Ascending aorta (tissue), 2 donors: ENCODE measurements around the gene KCNRG. TPM values are rescaled to one million over a fixed set of nuclear protein-coding genes. Genes with fewer than 3 reads are reported as not detected.

Source experiments
- DNase-seq, 2 donors: peaks; one replicate each; pipeline ENCODE4 v3.0.0-alpha.2; 2019; ENCODE audit warnings: low spot score in 2 of 2
- H3K27ac ChIP-seq, 2 donors: fragments of 200-600 bp; sonication (generic); one replicate each; pipeline ENCODE4 v1.5.1; 2016 to 2017; ENCODE audit warnings: mild to moderate bottlenecking in 1 of 2
- H3K27me3 ChIP-seq: fragments of 200-600 bp; sonication (generic); one replicate; pipeline ENCODE4 v1.5.1; 2017
- H3K36me3 ChIP-seq, 2 donors: fragments of 200-600 bp; sonication (generic); one replicate each; pipeline ENCODE4 v1.5.1; 2016
- H3K4me1 ChIP-seq, 2 donors: fragments of 200-600 bp; sonication (generic); one replicate each; pipeline ENCODE4 v1.5.1; 2016 to 2017; ENCODE audit warnings: mild to moderate bottlenecking in 1 of 2
- H3K4me3 ChIP-seq, 2 donors: fragments of 200-600 bp; sonication (generic); one replicate each; pipeline ENCODE4 v1.5.1; 2016 to 2017; ENCODE audit warnings: mild to moderate bottlenecking in 1 of 2
- H3K9me3 ChIP-seq, 2 donors: fragments of 200-600 bp; sonication (generic); one replicate each; pipeline ENCODE4 v1.5.1; 2016
- CTCF ChIP-seq, 3 experiments: fragments of 200-600 bp in 2 of 3; fragments of 450-650 bp in 1 of 3; sonication (generic) in 2 of 3; IDR thresholded peaks; one replicate each; pipeline ENCODE4 v1.5.1; 2016 to 2019; ENCODE audit warnings: antibody characterized with exemption in 3 of 3, mild to moderate bottlenecking in 1 of 3, moderate library complexity in 1 of 3
- intact Hi-C: fragments of 100-400 bp; cut with DNase I; formaldehyde crosslinking; loops from one replicate; pipeline ENCODE4 v1.15.1; 2023
- total RNA-seq: library from RNA; depleted of rRNA; stranded (reverse); fragments of >200 nt; gene quantifications from one replicate; pipeline ENCODE4 v1.1.0, GENCODE V29; 2016

The KCNRG gene
- 3.3 TPM for total RNA-seq

DNA sequence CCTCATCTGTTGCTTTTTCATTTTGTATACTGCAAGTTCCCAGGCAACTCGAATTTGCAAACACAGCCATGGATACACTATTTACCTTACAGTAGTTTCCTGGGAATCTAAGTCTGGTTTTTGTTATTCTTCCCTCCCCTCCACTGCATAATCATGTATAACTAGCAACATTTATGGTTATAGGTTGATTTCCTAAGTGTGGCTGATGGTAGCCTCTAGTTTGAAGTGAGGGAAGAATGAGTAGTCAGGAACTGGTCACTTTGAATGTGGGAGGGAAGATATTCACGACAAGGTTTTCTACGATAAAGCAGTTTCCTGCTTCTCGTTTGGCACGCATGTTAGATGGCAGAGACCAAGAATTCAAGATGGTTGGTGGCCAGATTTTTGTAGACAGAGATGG lies at the start of gene KCNRG:
Gene KCNRG (plus strand): TSS at position 187 of the 400 bp plus-strand sequence. CDS start 50 bp downstream, at position 237.
- Histone ChIP-seq H3K36me3 (peaks cover 19 to 41% of the 10 kb centered on the region in 2 donors), H3K27ac (peak within 1 kb of the TSS; percentile 49 to 50), H3K27me3 (no peaks in the 10 kb centered on the region), H3K4me3 (no peak within 1 kb of the TSS), H3K4me1 (peaks cover 0 to 25% of the 10 kb centered on the region in 2 donors), H3K9me3 (no peaks in the 10 kb centered on the region)
- intact Hi-C loops = no loop called here
- no peak for DNase-seq
- TF ChIP-seq CTCF (IDR thresholded peaks at IDR 0.05) = no peak

DNA sequence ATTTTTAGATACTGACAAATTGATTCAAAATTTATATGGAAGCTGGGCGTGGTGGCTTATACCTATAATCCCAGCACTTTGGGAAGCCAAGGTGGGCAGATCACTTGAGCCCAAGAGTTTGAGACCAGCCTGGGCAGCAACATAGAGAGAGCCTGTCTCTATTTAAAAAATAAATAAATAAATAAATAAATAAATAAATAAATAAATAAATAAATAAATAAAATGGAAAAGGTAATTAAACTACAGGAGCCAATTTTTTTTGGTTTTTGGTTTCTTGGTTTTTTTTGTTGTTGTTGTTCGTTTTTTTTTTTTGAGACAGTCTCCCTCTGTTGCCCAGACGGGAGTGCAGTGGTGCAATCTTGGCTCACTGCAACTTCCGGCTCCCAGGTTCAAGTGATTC lies 47.8 kb upstream of the KCNRG start:
- no peak for DNase-seq
- Histone ChIP-seq H3K9me3 (peaks cover 6 to 25% of the 10 kb centered on the region in 2 donors), H3K36me3 (peaks cover 0 to 5% of the 10 kb centered on the region in 2 donors), H3K27ac (no peak overlapping the region), H3K27me3 (no peaks in the 10 kb centered on the region), H3K4me3 (no peak overlapping the region), H3K4me1 (no peaks in the 10 kb centered on the region)
- no peak for TF ChIP-seq CTCF (IDR thresholded peaks at IDR 0.05)
- intact Hi-C loops = no loop called here

DNA sequence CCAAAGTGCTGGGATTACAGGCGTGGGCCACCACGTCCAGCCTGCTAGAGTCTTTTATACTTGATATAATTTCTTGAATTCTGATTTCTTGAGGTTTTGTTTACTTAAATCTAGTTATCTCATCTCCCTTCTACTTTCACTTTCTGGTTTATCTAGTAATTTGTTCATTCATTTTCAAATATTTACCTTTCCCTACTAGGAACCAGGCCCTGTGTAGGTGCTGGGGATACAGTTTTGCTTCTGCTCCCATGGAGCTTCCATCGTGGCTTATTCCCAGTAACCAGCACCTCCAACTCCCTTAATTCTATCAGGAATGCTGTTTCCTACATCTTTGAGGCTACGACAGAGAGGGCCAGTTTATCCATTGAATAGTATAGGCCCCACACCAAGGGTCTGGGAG lies 42.5 kb upstream of the KCNRG start:
- H3K27me3 ChIP-seq = no peaks in the 10 kb centered on the region
- H3K36me3 ChIP-seq = peaks cover 0 to 3% of the 10 kb centered on the region in 2 donors
- no peak overlapping the region for H3K4me3 ChIP-seq
- no peak for TF ChIP-seq CTCF (IDR thresholded peaks at IDR 0.05)
- H3K27ac ChIP-seq = no peak overlapping the region
- intact Hi-C loops = no loop called here
- no peak for DNase-seq
- H3K4me1 ChIP-seq = no peaks in the 10 kb centered on the region
- H3K9me3 ChIP-seq = no peaks in the 10 kb centered on the region

GRCh38 chr13:49975826-49976225 lies 39.4 kb upstream of the KCNRG start:
- intact Hi-C loops = loop anchor here (2.0 to 5.0 kb wide), 6 partner anchors 106 to 1091 kb away; no protein-coding TSS in a partner anchor
- no peaks in the 10 kb centered on the region for H3K4me1 ChIP-seq
- TF ChIP-seq CTCF (IDR thresholded peaks at IDR 0.05) = no peak

DNA sequence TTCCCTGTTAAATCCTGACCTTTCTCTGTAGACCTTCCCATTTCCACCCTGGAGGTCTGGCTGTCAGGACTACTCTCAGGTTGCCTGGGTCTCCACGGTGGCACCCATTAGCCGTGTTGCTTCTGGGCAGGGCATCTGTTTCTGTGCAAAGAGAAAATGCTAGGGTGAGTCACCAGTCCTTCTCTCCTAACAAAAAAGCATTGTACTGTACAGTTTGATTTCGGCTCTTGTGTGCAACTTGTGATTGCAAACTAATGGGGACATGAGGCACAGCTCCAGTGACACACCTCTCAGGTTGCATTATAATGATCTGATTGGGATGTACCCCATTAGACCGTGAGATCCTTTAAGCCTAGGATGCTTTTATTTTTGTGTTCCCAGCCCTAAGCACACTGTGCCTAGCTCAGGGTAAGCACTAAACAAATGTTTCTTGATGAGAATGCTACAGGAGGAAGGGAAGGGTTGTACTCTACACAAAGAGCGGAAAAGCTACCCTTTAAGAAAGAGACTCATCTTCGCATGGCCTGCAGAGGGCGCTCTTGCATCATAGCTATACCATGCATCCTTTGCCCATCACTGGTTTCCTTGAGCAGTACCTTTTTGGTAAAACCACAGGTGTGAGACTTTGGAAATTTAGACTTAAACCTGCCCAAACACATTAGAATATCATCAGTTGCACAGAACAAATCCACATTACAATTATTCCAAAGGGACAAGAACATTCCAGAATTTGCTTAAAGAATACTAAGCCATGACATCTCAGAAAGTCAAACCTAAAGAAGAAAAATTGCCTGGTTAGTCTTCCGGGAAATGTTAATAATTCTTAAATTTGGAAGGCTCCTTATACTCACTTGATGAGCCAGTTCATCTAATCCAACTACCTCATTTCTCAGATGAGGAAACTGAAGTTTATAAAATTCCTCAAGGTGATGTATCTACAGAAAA lies 38.7 kb upstream of the KCNRG start:
- Histone ChIP-seq H3K9me3 (no peaks in the 10 kb centered on the region), H3K27me3 (no peaks in the 10 kb centered on the region), H3K4me1 (no peaks in the 10 kb centered on the region), H3K36me3 (peaks cover 0 to 3% of the 10 kb centered on the region in 2 donors), H3K27ac (no peak overlapping the region), H3K4me3 (no peak overlapping the region)
- DNase-seq = peak in 1 of 2 donors; percentile 80
- intact Hi-C loops = loop anchor here (2.0 to 5.0 kb wide), 6 partner anchors 106 to 1091 kb away; no protein-coding TSS in a partner anchor
- TF ChIP-seq CTCF (IDR thresholded peaks at IDR 0.05) = peak; percentile 66 to 84 (median 80)

More at GRCh38 chr13:49975826-49976225, 39.4 kb upstream of the KCNRG start:
- no peaks in the 10 kb centered on the region for H3K27me3 ChIP-seq
- H3K9me3 ChIP-seq = no peaks in the 10 kb centered on the region
- DNase-seq = no peak
- no peak overlapping the region for H3K27ac ChIP-seq
- peaks cover 0 to 3% of the 10 kb centered on the region in 2 donors for H3K36me3 ChIP-seq
- H3K4me3 ChIP-seq = no peak overlapping the region
